ENCODE results near the gene SLC12A7. TPM values are rescaled to one million over a fixed set of nuclear protein-coding genes. Genes with fewer than 3 reads are reported as not detected.
A peak's percentile ranks its signal among the peaks of the same experiment; 100 is the strongest.

The SLC12A7 gene
- total and polyA plus RNA-seq, 12 donors = 36.3 to 208 (median 143) TPM

GRCh38 chr5:1013238-1013947 is 98.5 kb downstream of the SLC12A7 start:
- Histone ChIP-seq H3K27ac (no peak overlapping the region), H3K27me3 (peaks cover 0 to 36% (median 17%) of the 10 kb centered on the region in 7 donors), H3K4me3 (no peak overlapping the region), H3K36me3 (no peaks in the 10 kb centered on the region), H3K4me1 (peaks cover 6 to 29% (median 18%) of the 10 kb centered on the region in 9 donors), H3K9me3 (no peaks in the 10 kb centered on the region)
- no peak for TF ChIP-seq CTCF (IDR thresholded peaks at IDR 0.05)
- ATAC-seq (no peak), DNase-seq (peak in 1 of 2 donors; percentile 7)
- 91 to 96% methylated on average over 19 of the region's 19 CpGs for WGBS, 2 donors
- intact Hi-C loops (cut with DNase I) = loop anchor here in 1 of 10 donors (10.0 kb wide), 1 partner anchor 131 kb away; no protein-coding TSS in a partner anchor

- no peak overlapping the region for H3K27ac ChIP-seq
- peaks cover 0 to 42% (median 22%) of the 10 kb centered on the region in 7 donors for H3K27me3 ChIP-seq
- no peak for TF ChIP-seq CTCF (IDR thresholded peaks at IDR 0.05)
- DNase-seq (no peak), ATAC-seq (no peak)
- WGBS, 2 donors = 96 to 99% methylated on average over 7 of the region's 7 CpGs
- H3K9me3 ChIP-seq = no peaks in the 10 kb centered on the region
- intact Hi-C loops (cut with DNase I) = loop anchor here in 1 of 10 donors (10.0 kb wide), 1 partner anchor 132 kb away; no protein-coding TSS in a partner anchor
- H3K4me1 ChIP-seq = peaks cover 8 to 34% (median 21%) of the 10 kb centered on the region in 9 donors
- no peaks in the 10 kb centered on the region for H3K36me3 ChIP-seq
- H3K4me3 ChIP-seq = no peak overlapping the region
These were observed 99.0 kb downstream of the SLC12A7 start for GRCh38 chr5:1012900-1013237.

- ATAC-seq = no peak
- DNase-seq = peak in 1 of 2 donors; percentile 15
- intact Hi-C loops (cut with DNase I) = loop anchor here in 1 of 10 donors (10.0 kb wide), 1 partner anchor 132 kb away; no protein-coding TSS in a partner anchor
- Histone ChIP-seq H3K4me1 (peaks cover 8 to 38% (median 21%) of the 10 kb centered on the region in 9 donors), H3K9me3 (no peaks in the 10 kb centered on the region), H3K4me3 (no peak overlapping the region), H3K27ac (no peak overlapping the region), H3K36me3 (no peaks in the 10 kb centered on the region), H3K27me3 (peaks cover 0 to 47% (median 24%) of the 10 kb centered on the region in 7 donors)
- WGBS, 2 donors = 93 to 96% methylated on average over 12 of the region's 12 CpGs
- TF ChIP-seq CTCF (IDR thresholded peaks at IDR 0.05) = no peak
These were observed 99.5 kb downstream of the SLC12A7 start for GRCh38 chr5:1012313-1012841.

- ATAC-seq (no peak), DNase-seq (no peak)
- Histone ChIP-seq H3K27ac (no peak overlapping the region), H3K27me3 (peaks cover 0 to 52% (median 24%) of the 10 kb centered on the region in 7 donors), H3K36me3 (no peaks in the 10 kb centered on the region), H3K4me1 (peaks cover 8 to 38% (median 21%) of the 10 kb centered on the region in 9 donors), H3K4me3 (no peak overlapping the region), H3K9me3 (no peaks in the 10 kb centered on the region)
- 88 to 92% methylated on average over 19 of the region's 19 CpGs for WGBS, 2 donors
- TF ChIP-seq CTCF (IDR thresholded peaks at IDR 0.05) = no peak
- intact Hi-C loops (cut with DNase I) = loop anchor here in 1 of 10 donors (10.0 kb wide), 1 partner anchor 133 kb away; no protein-coding TSS in a partner anchor
These were observed 100.0 kb downstream of the SLC12A7 start for GRCh38 chr5:1011741-1012312.
